Trophoblast cell (in vitro differentiated cells and primary cell): ENCODE measurements around the gene SLC25A1.

Experiments
- DNase-seq, 2 donors: peaks; one replicate each; pipeline ENCODE4 v3.0.0-alpha.2; 2016
- H2AFZ ChIP-seq: 2 replicates; pipeline ENCODE4 v1.6.1; 2013; ENCODE audit warnings: low read length, moderate library complexity, mild to moderate bottlenecking; ENCODE audit not compliant: insufficient read depth, poor library complexity
- H2AK5ac ChIP-seq: 2 replicates; pipeline ENCODE4 v1.6.1; 2013; ENCODE audit warnings: mild to moderate bottlenecking, low read length
- H2BK120ac ChIP-seq: 2 replicates; pipeline ENCODE4 v1.6.1; 2013; ENCODE audit warnings: low read length, mild to moderate bottlenecking, moderate library complexity; ENCODE audit not compliant: insufficient read depth, poor library complexity
- H2BK12ac ChIP-seq: 2 replicates; pipeline ENCODE4 v1.6.1; 2013; ENCODE audit warnings: mild to moderate bottlenecking, low read length, moderate library complexity
- H2BK5ac ChIP-seq: 2 replicates; pipeline ENCODE4 v1.6.1; 2013; ENCODE audit warnings: low read length, low read depth, moderate library complexity, mild to moderate bottlenecking; ENCODE audit not compliant: poor library complexity
- H3K14ac ChIP-seq: 2 replicates; pipeline ENCODE4 v1.6.1; 2013; ENCODE audit warnings: mild to moderate bottlenecking, low read length
- H3K18ac ChIP-seq: 2 replicates; pipeline ENCODE4 v1.6.1; 2013; ENCODE audit warnings: mild to moderate bottlenecking, low read length
- H3K23ac ChIP-seq: 2 replicates; pipeline ENCODE4 v1.6.1; 2013; ENCODE audit warnings: low read length
- H3K27ac ChIP-seq: 2 replicates; pipeline ENCODE4 v1.5.1; 2013; ENCODE audit warnings: low read depth, mild to moderate bottlenecking, inconsistent platforms, low read length, moderate library complexity
- H3K27me3 ChIP-seq: 2 replicates; pipeline ENCODE4 v1.6.1; 2013; ENCODE audit warnings: inconsistent platforms, mild to moderate bottlenecking, low read length, moderate library complexity; ENCODE audit not compliant: insufficient read depth
- H3K36me3 ChIP-seq, 2 experiments: 1 replicate in 1 of 2; 2 replicates in 1 of 2; pipeline ENCODE4 v1.6.1; 2013; ENCODE audit warnings: low read length in 2 of 2, mild to moderate bottlenecking in 2 of 2, moderate library complexity in 1 of 2; ENCODE audit not compliant: insufficient read depth in 2 of 2, control insufficient read depth in 1 of 2
- H3K4ac ChIP-seq: 2 replicates; pipeline ENCODE4 v1.6.1; 2013; ENCODE audit warnings: low read depth, mild to moderate bottlenecking, low read length, moderate library complexity
- H3K4me1 ChIP-seq, 2 experiments: 1 replicate in 1 of 2; 2 replicates in 1 of 2; pipeline ENCODE4 v1.6.1; 2013; ENCODE audit warnings: low read length in 2 of 2, mild to moderate bottlenecking in 2 of 2, moderate library complexity in 1 of 2; ENCODE audit not compliant: insufficient read depth in 2 of 2, control insufficient read depth in 1 of 2
- H3K4me2 ChIP-seq: 2 replicates; pipeline ENCODE4 v1.6.1; 2013; ENCODE audit warnings: inconsistent platforms, mild to moderate bottlenecking, low read length, moderate library complexity
- H3K4me3 ChIP-seq: 2 replicates; pipeline ENCODE4 v1.5.1; 2013; ENCODE audit warnings: mild to moderate bottlenecking, low read depth, low read length, inconsistent platforms
- H3K79me1 ChIP-seq: one replicate; pipeline ENCODE4 v1.6.1; 2013; ENCODE audit warnings: low read length
- H3K79me2 ChIP-seq: 2 replicates; pipeline ENCODE4 v1.6.1; 2013; ENCODE audit warnings: low read length, mild to moderate bottlenecking; ENCODE audit not compliant: control insufficient read depth, insufficient read depth, poor library complexity
- H3K9ac ChIP-seq: 2 replicates; pipeline ENCODE4 v1.6.1; 2013; ENCODE audit warnings: mild to moderate bottlenecking, low read length
- H3K9me3 ChIP-seq: 2 replicates; pipeline ENCODE4 v1.6.1; 2013; ENCODE audit warnings: low read depth, mild to moderate bottlenecking, control low read depth, inconsistent platforms, low read length; ENCODE audit not compliant: insufficient read depth
- H4K12ac ChIP-seq: 2 replicates; pipeline ENCODE4 v1.6.1; 2013; ENCODE audit warnings: low read depth, mild to moderate bottlenecking, low read length, moderate library complexity
- H4K8ac ChIP-seq: 2 replicates; pipeline ENCODE4 v1.6.1; 2013; ENCODE audit warnings: low read depth, mild to moderate bottlenecking, low read length, moderate library complexity
- H4K91ac ChIP-seq: one replicate; pipeline ENCODE4 v1.6.1; 2013; ENCODE audit warnings: low read depth, mild to moderate bottlenecking, low read length, moderate library complexity
- WGBS: extraction: QIAGEN DNeasy Blood & Tissue Kit; methylation state at CpG from one replicate; pipeline ENCODE4 v1.1.7; 2013; ENCODE audit warnings: missing lambda C conversion rate; ENCODE audit not compliant: insufficient read length, insufficient coverage; ENCODE audit errors: extremely low coverage; 5-methylcytosine and 5-hydroxymethylcytosine counted together

Gene SLC25A1

DNA sequence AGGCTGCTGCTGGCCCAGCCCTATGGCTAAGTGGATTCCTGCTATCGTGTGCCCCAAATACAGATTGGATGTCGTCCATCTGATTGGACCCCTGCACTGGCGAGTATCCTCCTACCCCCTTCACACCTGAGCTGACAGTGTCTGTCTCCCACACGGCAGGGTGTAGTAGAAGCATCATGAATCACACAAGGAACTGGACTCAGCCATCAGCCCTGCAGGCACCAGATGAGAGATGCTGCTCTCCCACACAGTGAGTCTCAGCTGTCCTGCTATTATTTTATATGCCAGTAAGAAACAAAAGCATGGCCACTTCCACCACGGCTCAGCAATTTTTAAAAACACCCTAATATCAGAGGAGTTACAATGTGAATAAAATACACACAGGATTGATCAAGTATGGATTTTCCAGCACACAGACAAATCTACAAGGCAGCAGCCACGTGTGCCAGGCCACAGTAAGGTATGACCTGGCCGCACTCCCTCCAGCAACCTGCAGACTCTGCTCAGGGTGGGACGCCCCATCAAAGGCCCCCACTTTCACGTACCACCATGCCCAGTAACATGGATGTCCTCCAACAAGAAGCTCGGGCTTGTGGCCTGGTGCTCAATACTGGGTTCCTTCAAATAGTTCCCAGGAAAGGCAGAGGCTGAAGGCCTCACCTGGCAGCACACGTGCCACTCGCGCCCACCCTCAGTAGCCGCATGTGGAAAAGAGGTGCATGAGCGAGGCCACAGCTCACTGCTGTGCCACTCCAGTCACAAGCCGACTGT is 16.4 kb upstream of the SLC25A1 start:
- Histone ChIP-seq H4K12ac (no peak overlapping the region), H3K4ac (no peak overlapping the region), H3K9ac (no peak overlapping the region), H3K4me2 (no peak overlapping the region), H2AFZ (no peak overlapping the region), H3K4me3 (no peak overlapping the region), H4K8ac (no peak overlapping the region), H3K14ac (no peak overlapping the region), H3K36me3 (peaks cover 6 to 8% of the 10 kb centered on the region in 2 experiments), H3K23ac (no peak overlapping the region), H3K27me3 (no peaks in the 10 kb centered on the region), H3K9me3 (no peaks in the 10 kb centered on the region), H2BK5ac (no peak overlapping the region), H2BK12ac (no peak overlapping the region), H3K79me1 (no peaks in the 10 kb centered on the region), H3K18ac (no peak overlapping the region), H3K79me2 (no peaks in the 10 kb centered on the region), H3K4me1 (no peaks in the 10 kb centered on the region), H4K91ac (no peak overlapping the region), H2AK5ac (no peak overlapping the region), H2BK120ac (no peak overlapping the region), H3K27ac (no peak overlapping the region)
- WGBS: no CpG with 5 or more reads among the region's 16 CpGs
- no peak for DNase-seq

- Histone ChIP-seq H3K79me2 (no peaks in the 10 kb centered on the region), H3K4me2 (no peak overlapping the region), H4K8ac (no peak overlapping the region), H3K9me3 (no peaks in the 10 kb centered on the region), H3K27me3 (no peaks in the 10 kb centered on the region), H3K4me1 (no peaks in the 10 kb centered on the region), H3K4ac (no peak overlapping the region), H2BK12ac (no peak overlapping the region), H3K23ac (no peak overlapping the region), H3K9ac (no peak overlapping the region), H2AFZ (no peak overlapping the region), H4K91ac (no peak overlapping the region), H2AK5ac (no peak overlapping the region), H2BK5ac (no peak overlapping the region), H3K18ac (no peak overlapping the region), H2BK120ac (no peak overlapping the region), H3K36me3 (peaks cover 6 to 8% of the 10 kb centered on the region in 2 experiments), H3K79me1 (no peaks in the 10 kb centered on the region), H3K27ac (no peak overlapping the region), H3K14ac (no peak overlapping the region), H4K12ac (no peak overlapping the region), H3K4me3 (no peak overlapping the region)
- no CpG with 5 or more reads among the region's 6 CpGs for WGBS
- no peak for DNase-seq
Measured at GRCh38 chr22:19193879-19194278, 15.3 kb upstream of the SLC25A1 start.

DNA sequence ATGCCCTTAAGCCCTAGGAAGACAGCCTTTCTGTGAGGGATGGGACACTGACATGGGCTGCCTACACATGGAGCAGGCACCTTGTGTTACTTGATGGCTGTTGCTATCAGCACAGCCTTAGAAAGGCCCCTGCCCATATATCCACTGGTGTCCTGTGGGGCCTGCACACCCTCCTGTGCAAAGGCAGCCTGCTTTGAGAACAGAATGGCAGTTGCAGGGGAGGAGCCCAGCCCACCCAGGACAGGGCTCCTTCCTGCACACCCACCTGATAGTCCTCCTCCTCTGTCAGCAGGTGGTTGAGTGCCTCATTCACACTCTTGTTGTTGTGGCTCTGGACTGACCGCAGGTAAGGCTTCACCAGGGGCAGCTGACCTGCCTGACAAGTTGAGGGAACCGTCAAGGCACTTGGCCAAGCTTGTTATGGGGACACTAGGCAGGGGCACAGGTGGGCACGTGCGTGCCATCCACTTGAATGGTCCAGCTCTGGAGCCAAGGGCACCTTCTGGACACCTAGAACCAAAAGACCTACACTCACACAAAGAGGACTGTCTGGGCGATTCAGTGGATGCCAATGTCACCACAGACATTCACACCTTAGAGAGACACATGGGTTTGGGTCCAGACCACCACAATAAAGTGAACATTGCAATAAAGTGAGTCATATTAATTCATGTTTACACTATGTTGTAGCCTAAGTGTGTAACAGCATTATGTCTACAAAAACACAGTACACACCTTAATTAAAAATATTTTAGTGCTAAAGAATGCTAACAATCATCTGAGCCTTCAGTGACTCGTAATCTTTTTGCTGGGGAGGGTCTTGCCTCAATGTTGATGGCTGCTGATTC is 9.4 kb upstream of the SLC25A1 start:
- no peak overlapping the region for H3K4me3 ChIP-seq
- no peak overlapping the region for H2BK5ac ChIP-seq
- no peak overlapping the region for H4K8ac ChIP-seq
- no peaks in the 10 kb centered on the region for H3K79me2 ChIP-seq
- H3K4me2 ChIP-seq: no peak overlapping the region
- H4K91ac ChIP-seq: no peak overlapping the region
- H3K18ac ChIP-seq: no peak overlapping the region
- H3K14ac ChIP-seq: no peak overlapping the region
- H3K27ac ChIP-seq: no peak overlapping the region
- H4K12ac ChIP-seq: no peak overlapping the region
- H2AFZ ChIP-seq: no peak overlapping the region
- no peak overlapping the region for H2BK12ac ChIP-seq
- no peaks in the 10 kb centered on the region for H3K27me3 ChIP-seq
- no peak overlapping the region for H2AK5ac ChIP-seq
- H2BK120ac ChIP-seq: no peak overlapping the region
- no peaks in the 10 kb centered on the region for H3K9me3 ChIP-seq
- H3K4me1 ChIP-seq: no peaks in the 10 kb centered on the region
- H3K23ac ChIP-seq: no peak overlapping the region
- no peak for DNase-seq
- H3K79me1 ChIP-seq: no peaks in the 10 kb centered on the region
- WGBS: no CpG with 5 or more reads among the region's 6 CpGs
- H3K4ac ChIP-seq: no peak overlapping the region
- H3K9ac ChIP-seq: no peak overlapping the region
- peaks cover under 1 to 2% of the 10 kb centered on the region in 2 experiments for H3K36me3 ChIP-seq

DNA sequence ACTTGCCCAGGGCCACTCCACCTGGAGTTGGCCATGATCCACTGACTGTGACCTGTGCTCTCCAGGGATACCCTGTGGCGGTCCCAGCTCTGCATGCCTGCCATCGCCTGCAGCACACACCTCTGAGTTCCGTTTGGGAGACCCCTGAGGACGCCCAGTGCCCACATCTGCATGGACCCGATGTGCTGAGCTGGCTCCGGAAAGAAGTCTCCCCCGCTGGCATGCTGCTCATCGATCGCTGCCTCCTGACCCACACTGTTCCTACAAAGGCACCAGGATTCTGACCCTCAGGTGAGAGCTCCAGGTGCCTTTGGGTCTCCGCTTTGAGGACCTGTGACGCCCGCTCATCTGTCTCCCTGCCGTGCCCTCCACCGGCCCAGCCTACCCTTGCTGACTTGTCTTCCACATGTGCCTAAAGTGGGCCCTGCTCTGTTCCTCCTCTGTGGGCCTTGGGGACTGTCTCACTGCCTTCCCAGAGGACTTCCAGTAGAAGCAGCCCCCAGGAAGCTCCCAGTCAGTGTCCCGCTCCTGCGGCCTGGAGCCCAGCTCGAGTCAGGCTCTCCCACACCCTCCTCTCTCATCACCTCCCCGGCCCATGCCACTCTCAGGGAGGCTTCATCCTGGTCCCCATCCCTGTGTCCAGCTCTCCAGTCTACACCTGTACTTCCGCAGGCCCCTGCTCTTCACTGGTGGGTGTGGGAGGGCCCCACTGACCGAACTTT is 5.9 kb upstream of the SLC25A1 start:
- no peak overlapping the region for H2BK12ac ChIP-seq
- no peak overlapping the region for H3K14ac ChIP-seq
- H2AFZ ChIP-seq: no peak overlapping the region
- H3K36me3 ChIP-seq: no peaks in the 10 kb centered on the region
- no peak overlapping the region for H3K9ac ChIP-seq
- H3K27me3 ChIP-seq: no peaks in the 10 kb centered on the region
- H4K12ac ChIP-seq: no peak overlapping the region
- H3K4ac ChIP-seq: no peak overlapping the region
- no peak for DNase-seq
- H3K4me2 ChIP-seq: no peak overlapping the region
- H3K79me2 ChIP-seq: no peaks in the 10 kb centered on the region
- peaks cover 0 to 3% of the 10 kb centered on the region in 2 experiments for H3K4me1 ChIP-seq
- H3K23ac ChIP-seq: no peak overlapping the region
- no peaks in the 10 kb centered on the region for H3K9me3 ChIP-seq
- no CpG with 5 or more reads among the region's 20 CpGs for WGBS
- H2BK120ac ChIP-seq: no peak overlapping the region
- no peak overlapping the region for H2AK5ac ChIP-seq
- no peak overlapping the region for H4K8ac ChIP-seq
- no peak overlapping the region for H3K4me3 ChIP-seq
- no peak overlapping the region for H4K91ac ChIP-seq
- no peak overlapping the region for H2BK5ac ChIP-seq
- H3K27ac ChIP-seq: no peak overlapping the region
- H3K18ac ChIP-seq: no peak overlapping the region
- no peaks in the 10 kb centered on the region for H3K79me1 ChIP-seq
